IMR-90 (cell line): ENCODE measurements around the gene SLC25A44. TPM values are rescaled to one million over a fixed set of nuclear protein-coding genes. Genes with fewer than 3 reads are reported as not detected.

Experiments used
- microRNA-seq, 2 experiments: library from miRNA; stranded (forward) in 1 of 2; unstranded in 1 of 2; fragments of 10-50 nt in 1 of 2; fragments of <30 nt in 1 of 2; gene quantifications in 1 of 2; microRNA quantifications in 1 of 2; one replicate each; pipeline versions ENCODE3 to v1.1.0; 2013 to 2020; ENCODE audit not compliant: insufficient read depth in 1 of 2, insufficient read length in 1 of 2, unreplicated experiment in 1 of 2
- polyA plus RNA-seq, 3 experiments: library from polyadenylated mRNA; depleted of rRNA; stranded (reverse); fragments of >200 nt; gene quantifications; 2 replicates each; pipeline ENCODE4 v1.2.3, GENCODE V29; 2012; ENCODE audit warnings: low replicate concordance in 1 of 3
- small RNA-seq, 5 experiments: library from RNA; depleted of rRNA; stranded (forward); fragments of <200 nt; gene quantifications; one replicate each; pipeline ENCODE3, GENCODE V24; 2012
- total RNA-seq: library from RNA; depleted of rRNA; stranded (reverse); fragments of >200 nt; gene quantifications from 2 replicates; pipeline ENCODE4 v1.2.3, GENCODE V29; 2012; rRNA removed

SLC25A44 gene
- total and polyA plus RNA-seq, 2 of the 4 experiments (the other 2 are of a cell fraction), result 12.7 to 20.2 TPM

Small RNA genes within 50 kb of the gene (microRNA-seq; reads per million reads assigned to microRNA genes)
- gene RF00568 (ENCODE audit: insufficient read depth, insufficient read length), result not detected

Small RNA genes within 50 kb of the gene (small RNA-seq; reads per million reads assigned to genes)
- 0 reads per million in 5 experiments for gene RF00568

Other genes with a start within 250 kb of the SLC25A44 start
- gene ARHGEF2, start 215.6 kb upstream of the SLC25A44 start, total RNA-seq, result 81.4 and 91.8 TPM in 2 replicates
- 101 and 117 TPM in 2 replicates for gene ARHGEF2, start 215.6 kb upstream of the SLC25A44 start, polyA plus RNA-seq (2012; rRNA removed)
- 553 and 927 TPM in 2 replicates for gene SSR2, start 173.2 kb upstream of the SLC25A44 start, total RNA-seq
- gene SSR2, start 173.2 kb upstream of the SLC25A44 start, polyA plus RNA-seq (2012; rRNA removed), result 952 and 1,264 TPM in 2 replicates
- 8.8 and 9.7 TPM in 2 replicates for gene UBQLN4, start 140.3 kb upstream of the SLC25A44 start, total RNA-seq
- gene UBQLN4, start 140.3 kb upstream of the SLC25A44 start, polyA plus RNA-seq (2012; rRNA removed), result 21.6 and 24.0 TPM in 2 replicates
- gene LAMTOR2, start 139.3 kb upstream of the SLC25A44 start, total RNA-seq, result 45.8 and 50.0 TPM in 2 replicates
- gene LAMTOR2, start 139.3 kb upstream of the SLC25A44 start, polyA plus RNA-seq (2012; rRNA removed), result 89.0 and 106 TPM in 2 replicates
- gene RAB25, start 132.9 kb upstream of the SLC25A44 start, total RNA-seq, result not detected in 2 replicates
- gene RAB25, start 132.9 kb upstream of the SLC25A44 start, polyA plus RNA-seq (2012; rRNA removed), result not detected in 2 replicates
- 2.3 and 2.5 TPM in 2 replicates for gene MEX3A, start 111.6 kb upstream of the SLC25A44 start, total RNA-seq
- 9.0 and 11.6 TPM in 2 replicates for gene MEX3A, start 111.6 kb upstream of the SLC25A44 start, polyA plus RNA-seq (2012; rRNA removed)
- 753 and 755 TPM in 2 replicates for gene LMNA, start 79.4 kb upstream of the SLC25A44 start, total RNA-seq
- gene LMNA, start 79.4 kb upstream of the SLC25A44 start, polyA plus RNA-seq (2012; rRNA removed), result 563 and 927 TPM in 2 replicates
- 0.18 and 0.28 TPM in 2 replicates for gene SEMA4A, start 40.5 kb upstream of the SLC25A44 start, total RNA-seq
- gene SEMA4A, start 40.5 kb upstream of the SLC25A44 start, polyA plus RNA-seq (2012; rRNA removed), result 0.86 and 1.4 TPM in 2 replicates
- 54.8 and 62.5 TPM in 2 replicates for gene PMF1, start 18.9 kb downstream of the SLC25A44 start, total RNA-seq
- 73.4 and 74.9 TPM in 2 replicates for gene PMF1, start 18.9 kb downstream of the SLC25A44 start, polyA plus RNA-seq (2012; rRNA removed)
- not detected in 2 replicates for gene BGLAP, start 48.1 kb downstream of the SLC25A44 start, total RNA-seq
- gene BGLAP, start 48.1 kb downstream of the SLC25A44 start, polyA plus RNA-seq (2012; rRNA removed), result 0.32 and 0.67 TPM in 2 replicates
- under 0.01 TPM in 1 of 2 replicates, not detected in the other for gene PAQR6, start 54.0 kb downstream of the SLC25A44 start, total RNA-seq
- gene PAQR6, start 54.0 kb downstream of the SLC25A44 start, polyA plus RNA-seq (2012; rRNA removed), result 0.57 and 0.67 TPM in 2 replicates
- 33.9 and 37.3 TPM in 2 replicates for gene SMG5, start 88.7 kb downstream of the SLC25A44 start, total RNA-seq
- 33.3 and 34.7 TPM in 2 replicates for gene SMG5, start 88.7 kb downstream of the SLC25A44 start, polyA plus RNA-seq (2012; rRNA removed)
- 0.28 and 0.54 TPM in 2 replicates for gene TMEM79, start 90.2 kb downstream of the SLC25A44 start, total RNA-seq
- gene TMEM79, start 90.2 kb downstream of the SLC25A44 start, polyA plus RNA-seq (2012; rRNA removed), result 2.3 and 3.3 TPM in 2 replicates
- 18.3 and 32.6 TPM in 2 replicates for gene GLMP, start 101.6 kb downstream of the SLC25A44 start, total RNA-seq
- 43.1 and 45.8 TPM in 2 replicates for gene GLMP, start 101.6 kb downstream of the SLC25A44 start, polyA plus RNA-seq (2012; rRNA removed)
- 0.28 TPM in 1 of 2 replicates, not detected in the other for gene VHLL, start 105.2 kb downstream of the SLC25A44 start, total RNA-seq
- gene VHLL, start 105.2 kb downstream of the SLC25A44 start, polyA plus RNA-seq (2012; rRNA removed), result not detected in 2 replicates
- gene CCT3, start 144.2 kb downstream of the SLC25A44 start, total RNA-seq, result 595 and 637 TPM in 2 replicates
- gene CCT3, start 144.2 kb downstream of the SLC25A44 start, polyA plus RNA-seq (2012; rRNA removed), result 293 and 313 TPM in 2 replicates
- not detected in 2 replicates for gene TSACC, start 144.4 kb downstream of the SLC25A44 start, total RNA-seq
- gene TSACC, start 144.4 kb downstream of the SLC25A44 start, polyA plus RNA-seq (2012; rRNA removed), result 0.75 and 0.79 TPM in 2 replicates
- not detected in 2 replicates for gene RHBG, start 175.1 kb downstream of the SLC25A44 start, total RNA-seq
- gene RHBG, start 175.1 kb downstream of the SLC25A44 start, polyA plus RNA-seq (2012; rRNA removed), result not detected in 2 replicates